GM12878 (cell line): ENCODE data around the gene RNF38. TPM values are rescaled to one million over a fixed set of nuclear protein-coding genes. Genes with fewer than 3 reads are reported as not detected.

Source experiments
- ATAC-seq: fragments of 200-7000 bp; cut with Tn5 transposase; 3 replicates; pipeline ENCODE4 v1.9.1; 2020; ENCODE audit warnings: mild to moderate bottlenecking, moderate library complexity
- BruUV-seq: library from RNA; stranded (reverse); fragments of 400-500 nt; replicated peaks from 2 replicates; lab custom pipeline; 2021; lab: Mats Ljungman, UMichigan
- CTCF ChIA-PET: fragments of 300-600 bp; sonication (Branson Sonifier 250); formaldehyde crosslinking; extraction: SDS; loops from one replicate; lab custom pipeline; 2021; ENCODE audit warnings: inconsistent platforms; lab: Yijun Ruan, JAX
- POLR2A ChIA-PET: fragments of 350-600 bp; formaldehyde crosslinking; extraction: SDS; loops from one replicate; lab custom pipeline; 2021; ENCODE audit warnings: inconsistent platforms; lab: Charles Lee
- RAD21 ChIA-PET: fragments of 300-600 bp; sonication (Branson Sonifier 250); formaldehyde crosslinking; loops from one replicate; lab custom pipeline; 2023; ENCODE audit warnings: antibody characterized with exemption; ENCODE audit not compliant: unreplicated experiment; lab: Charles Lee
- SMC1A ChIA-PET: fragments of 300-600 bp; sonication (Branson Sonifier 250); formaldehyde crosslinking; loops from one replicate; lab custom pipeline; 2023; ENCODE audit not compliant: unreplicated experiment, uncharacterized antibody; lab: Charles Lee
- DNase-seq: peaks from one replicate; pipeline ENCODE4 v3.0.0-alpha.2; 2011; ENCODE audit warnings: low read depth, low spot score
- FAIRE-seq: peaks from 3 replicates; lab custom pipeline; 2011; peaks lifted over from hg19 to GRCh38; lab: Jason Lieb, UNC
- H2AFZ ChIP-seq: 2 replicates; pipeline ENCODE4 v1.6.0; 2011; ENCODE audit warnings: low read depth, low read length, control low read depth; ENCODE audit not compliant: control insufficient read depth
- H3K27ac ChIP-seq: 2 replicates; pipeline ENCODE4 v1.5.1; 2011; ENCODE audit warnings: control low read depth; ENCODE audit not compliant: control insufficient read depth, insufficient read depth
- H3K27me3 ChIP-seq, 2 experiments: replicated peaks in 1 of 2; 2 replicates each; pipeline versions ENCODE4 v1.6.0 to v1.6.1; 2011; ENCODE audit warnings: low read length in 1 of 2; ENCODE audit not compliant: control insufficient read depth in 2 of 2, insufficient read depth in 2 of 2
- H3K36me3 ChIP-seq, 2 experiments: 2 replicates each; pipeline ENCODE4 v1.5.1; 2011; ENCODE audit warnings: low read length in 1 of 2; ENCODE audit not compliant: control insufficient read depth in 2 of 2, insufficient read depth in 2 of 2
- H3K4me1 ChIP-seq: 2 replicates; pipeline ENCODE4 v1.6.1; 2011; ENCODE audit warnings: mild to moderate bottlenecking, low read length, moderate library complexity, mixed read lengths; ENCODE audit not compliant: control insufficient read depth, insufficient read depth
- H3K4me2 ChIP-seq: 2 replicates; pipeline ENCODE4 v1.6.0; 2011; ENCODE audit warnings: control low read depth; ENCODE audit not compliant: control insufficient read depth, insufficient read depth
- H3K4me3 ChIP-seq: fragments of 200-600 bp; sonication (generic); 2 replicates; pipeline ENCODE4 v1.5.1; 2016
- H3K79me2 ChIP-seq: 2 replicates; pipeline ENCODE4 v1.6.0; 2011; ENCODE audit warnings: low read length; ENCODE audit not compliant: control insufficient read depth, insufficient read depth
- H3K9ac ChIP-seq: 2 replicates; pipeline ENCODE4 v1.8.0; 2011; ENCODE audit warnings: low read length, control low read depth, mixed read lengths; ENCODE audit not compliant: control insufficient read depth, insufficient read depth
- H3K9me3 ChIP-seq: replicated peaks from 3 replicates; pipeline ENCODE4 v1.5.1; 2011; ENCODE audit warnings: mild to moderate bottlenecking, low read length; ENCODE audit not compliant: control insufficient read depth, insufficient read depth
- H4K20me1 ChIP-seq: 2 replicates; pipeline ENCODE4 v1.6.0; 2011; ENCODE audit not compliant: control insufficient read depth, insufficient read depth
- DPF2 ChIP-seq: fragments of 450-650 bp; IDR thresholded peaks from 2 replicates; pipeline ENCODE4 v1.6.1; 2017; ENCODE audit warnings: mild to moderate bottlenecking
- MTA3 ChIP-seq: IDR thresholded peaks from 2 replicates; pipeline ENCODE4 v1.6.1; 2012; ENCODE audit warnings: low read length, inconsistent platforms, borderline replicate concordance
- TARDBP ChIP-seq: IDR thresholded peaks from 2 replicates; pipeline ENCODE4 v1.6.1; 2016; ENCODE audit warnings: borderline replicate concordance
- ZBED1 ChIP-seq: IDR thresholded peaks from 2 replicates; pipeline ENCODE4 v1.6.1; 2016; ENCODE audit warnings: borderline replicate concordance
- WGBS: methylation state at CpG from one replicate; pipeline ENCODE4 v1.1.6; 2016; ENCODE audit warnings: low lambda C conversion rate; ENCODE audit not compliant: insufficient replicate concordance, insufficient coverage; ENCODE audit errors: missing lambda C conversion rate; 5-methylcytosine and 5-hydroxymethylcytosine counted together
- in situ Hi-C: fragments of 300-500 bp; cut with MboI; formaldehyde crosslinking; loops from 9 replicates; pipeline ENCODE4 v1.14.3; 2018; ENCODE audit warnings: mixed read lengths
- intact Hi-C: fragments of 100-400 bp; cut with micrococcal nuclease; formaldehyde crosslinking; loops from one replicate; pipeline ENCODE4 v1.14.2; 2022; ENCODE audit not compliant: unreplicated experiment
- polyA plus RNA-seq, 11 experiments: library from polyadenylated mRNA; depleted of rRNA in 4 of 11; unstranded in 6 of 11; stranded (reverse) in 5 of 11; fragments of >200 nt; fragmentation: Nextera tagmentation in 4 of 11; fragmentation: Illumina TruSeq in 1 of 11; extraction: Ambion mirVana in 4 of 11; extraction: Trizol in 1 of 11; gene quantifications; 1 replicate in 1 of 11; 2 replicates in 10 of 11; pipeline versions ENCODE4 v1.2.1 to v1.2.3, GENCODE V29; 2011 to 2016; ENCODE audit warnings: inconsistent platforms in 2 of 11, missing spikeins in 2 of 11, low read depth in 1 of 11
- total RNA-seq, 4 experiments: library from RNA; depleted of rRNA in 3 of 4; stranded (reverse); fragments of >200 nt in 3 of 4; fragmentation: Illumina TruSeq in 1 of 4; extraction: Trizol in 1 of 4; gene quantifications; 2 replicates each; pipeline versions ENCODE4 v1.2.1 to v1.2.3, GENCODE V29; 2013 to 2021

The RNF38 gene
- total and polyA plus RNA-seq, 10 of the 15 experiments (the other 5 are each of a cell fraction or from before 2014, with no cell fraction given): 5.1 to 34.7 (median 12.7) TPM

GRCh38 chr9:36288070-36288469 lies 112.0 kb downstream of the RNF38 start:
- no peaks in the 10 kb centered on the region for H3K36me3 ChIP-seq
- TF ChIP-seq TARDBP (no peak), MTA3 (no peak), DPF2 (no peak), ZBED1 (no peak)
- ChIA-PET POLR2A (interaction anchor here (0.6 to 0.7 kb wide), 3 partner anchors 32 to 1427 kb away, joined by 3 to 4 read pairs (median 4); no protein-coding TSS in a partner anchor), SMC1A (no interaction called here), RAD21 (no interaction called here), CTCF (interaction anchor here (0.6 kb wide), 1 partner anchor 41 kb away, joined by 4 read pairs; no protein-coding TSS in a partner anchor)
- in situ Hi-C loops (no loop called here), intact Hi-C loops (no loop called here)
- no peaks in the 10 kb centered on the region for H3K79me2 ChIP-seq
- no peak overlapping the region for H3K4me2 ChIP-seq
- no peak for FAIRE-seq
- WGBS: 74% methylated on average over 3 of the region's 3 CpGs
- ATAC-seq: no peak
- no peaks in the 10 kb centered on the region for H3K9me3 ChIP-seq
- no peak overlapping the region for H2AFZ ChIP-seq
- H3K4me1 ChIP-seq: no peaks in the 10 kb centered on the region
- no TSS peak for BruUV-seq
- no peak overlapping the region for H3K9ac ChIP-seq
- H3K27ac ChIP-seq: no peak overlapping the region
- no peaks in the 10 kb centered on the region for H4K20me1 ChIP-seq
- DNase-seq: no peak
- H3K27me3 ChIP-seq: no peaks in the 10 kb centered on the region
- H3K4me3 ChIP-seq: no peak overlapping the region

Other genes starting within 250 kb of the RNF38 start
- not detected in 2 replicates for gene CCIN, start 230.9 kb downstream of the RNF38 start, total RNA-seq (2014; rRNA removed)
- not detected in 2 replicates for gene CCIN, start 230.9 kb downstream of the RNF38 start, total RNA-seq (2014; rRNA removed; fragmentation: Illumina TruSeq; extraction: Trizol)
- gene CCIN, start 230.9 kb downstream of the RNF38 start, total RNA-seq (2021): not detected in 2 replicates
- not detected in 2 replicates for gene CCIN, start 230.9 kb downstream of the RNF38 start, polyA plus RNA-seq (2011; rRNA removed)
- not detected in 2 replicates for gene CCIN, start 230.9 kb downstream of the RNF38 start, polyA plus RNA-seq (2014; fragmentation: Illumina TruSeq; extraction: Trizol)
- gene CCIN, start 230.9 kb downstream of the RNF38 start, polyA plus RNA-seq (2014; fragmentation: Nextera tagmentation; extraction: Ambion mirVana): not detected
- gene CCIN, start 230.9 kb downstream of the RNF38 start, polyA plus RNA-seq (2014; rRNA removed): not detected in 2 replicates
- gene CCIN, start 230.9 kb downstream of the RNF38 start, polyA plus RNA-seq (2016; fragmentation: Nextera tagmentation; extraction: Ambion mirVana): not detected
- 150 and 174 TPM in 2 replicates for gene CLTA, start 209.3 kb downstream of the RNF38 start, total RNA-seq (2014; rRNA removed)
- gene CLTA, start 209.3 kb downstream of the RNF38 start, total RNA-seq (2014; rRNA removed; fragmentation: Illumina TruSeq; extraction: Trizol): 125 and 137 TPM in 2 replicates
- gene CLTA, start 209.3 kb downstream of the RNF38 start, total RNA-seq (2021): 163 and 172 TPM in 2 replicates
- gene CLTA, start 209.3 kb downstream of the RNF38 start, polyA plus RNA-seq (2011; rRNA removed): 171 and 182 TPM in 2 replicates
- 114 and 165 TPM in 2 replicates for gene CLTA, start 209.3 kb downstream of the RNF38 start, polyA plus RNA-seq (2014; fragmentation: Illumina TruSeq; extraction: Trizol)
- gene CLTA, start 209.3 kb downstream of the RNF38 start, polyA plus RNA-seq (2014; fragmentation: Nextera tagmentation; extraction: Ambion mirVana): 100 to 1,000 TPM in 1 of 2 experiments, 10 to 100 TPM in 1; 49.0 to 103 TPM
- gene CLTA, start 209.3 kb downstream of the RNF38 start, polyA plus RNA-seq (2014; rRNA removed): 234 and 241 TPM in 2 replicates
- gene CLTA, start 209.3 kb downstream of the RNF38 start, polyA plus RNA-seq (2016; fragmentation: Nextera tagmentation; extraction: Ambion mirVana): 100 to 1,000 TPM; 200 to 201 TPM
- 11.6 and 16.0 TPM in 2 replicates for gene GNE, start 141.8 kb downstream of the RNF38 start, total RNA-seq (2014; rRNA removed)
- 12.0 and 13.6 TPM in 2 replicates for gene GNE, start 141.8 kb downstream of the RNF38 start, total RNA-seq (2014; rRNA removed; fragmentation: Illumina TruSeq; extraction: Trizol)
- gene GNE, start 141.8 kb downstream of the RNF38 start, total RNA-seq (2021): 11.8 and 13.1 TPM in 2 replicates
- gene GNE, start 141.8 kb downstream of the RNF38 start, polyA plus RNA-seq (2011; rRNA removed): 12.2 and 13.0 TPM in 2 replicates
- 12.9 and 13.9 TPM in 2 replicates for gene GNE, start 141.8 kb downstream of the RNF38 start, polyA plus RNA-seq (2014; fragmentation: Illumina TruSeq; extraction: Trizol)
- 1 to 10 TPM; 4.1 to 6.0 TPM for gene GNE, start 141.8 kb downstream of the RNF38 start, polyA plus RNA-seq (2014; fragmentation: Nextera tagmentation; extraction: Ambion mirVana)
- 8.7 and 9.8 TPM in 2 replicates for gene GNE, start 141.8 kb downstream of the RNF38 start, polyA plus RNA-seq (2014; rRNA removed)
- gene GNE, start 141.8 kb downstream of the RNF38 start, polyA plus RNA-seq (2016; fragmentation: Nextera tagmentation; extraction: Ambion mirVana): 1 to 10 TPM; 6.4 to 6.7 TPM
- 41.9 and 50.9 TPM in 2 replicates for gene MELK, start 172.6 kb upstream of the RNF38 start, total RNA-seq (2014; rRNA removed)
- 53.5 and 56.9 TPM in 2 replicates for gene MELK, start 172.6 kb upstream of the RNF38 start, total RNA-seq (2014; rRNA removed; fragmentation: Illumina TruSeq; extraction: Trizol)
- 36.6 and 38.7 TPM in 2 replicates for gene MELK, start 172.6 kb upstream of the RNF38 start, total RNA-seq (2021)
- gene MELK, start 172.6 kb upstream of the RNF38 start, polyA plus RNA-seq (2011; rRNA removed): 52.1 and 74.5 TPM in 2 replicates
- 62.4 and 73.9 TPM in 2 replicates for gene MELK, start 172.6 kb upstream of the RNF38 start, polyA plus RNA-seq (2014; fragmentation: Illumina TruSeq; extraction: Trizol)
- 10 to 100 TPM; 49.9 to 51.1 TPM for gene MELK, start 172.6 kb upstream of the RNF38 start, polyA plus RNA-seq (2014; fragmentation: Nextera tagmentation; extraction: Ambion mirVana)
- 43.2 and 46.4 TPM in 2 replicates for gene MELK, start 172.6 kb upstream of the RNF38 start, polyA plus RNA-seq (2014; rRNA removed)
- gene MELK, start 172.6 kb upstream of the RNF38 start, polyA plus RNA-seq (2016; fragmentation: Nextera tagmentation; extraction: Ambion mirVana): 10 to 100 TPM; 79.9 to 80.3 TPM